MM.1S (cell line): Measurements from ENCODE around the gene IL11RA.
A peak's percentile ranks its signal among the peaks of the same experiment; 100 is the strongest.

Experiments
- DNase-seq: peaks from one replicate; pipeline ENCODE4 v3.0.0-alpha.2; 2015
- H2AFZ ChIP-seq: fragments of 300-600 bp; sonication (generic); 2 replicates; pipeline ENCODE4 v1.6.0; 2016; ENCODE audit warnings: antibody characterized with exemption, low read length
- H3F3A ChIP-seq: fragments of 300-600 bp; sonication (generic); 2 replicates; pipeline ENCODE4 v1.6.1; 2016; ENCODE audit warnings: mild to moderate bottlenecking, antibody characterized with exemption, low read length, moderate library complexity, mixed read lengths; ENCODE audit not compliant: insufficient read depth
- H3K27ac ChIP-seq: fragments of 300-600 bp; sonication (generic); 2 replicates; pipeline ENCODE4 v1.5.1; 2016; ENCODE audit warnings: mild to moderate bottlenecking, low read length
- H3K27me3 ChIP-seq: fragments of 300-600 bp; sonication (generic); replicated peaks from 2 replicates; pipeline ENCODE4 v1.6.0; 2016; ENCODE audit warnings: low read length; ENCODE audit not compliant: insufficient read depth
- H3K36me3 ChIP-seq: fragments of 300-600 bp; sonication (generic); replicated peaks from 2 replicates; pipeline ENCODE4 v1.6.1; 2016; ENCODE audit warnings: mild to moderate bottlenecking, low read length, mixed read lengths; ENCODE audit not compliant: insufficient read depth
- H3K4me1 ChIP-seq: fragments of 300-600 bp; sonication (generic); 2 replicates; pipeline ENCODE4 v1.6.1; 2016; ENCODE audit warnings: low read length, mixed read lengths
- H3K4me2 ChIP-seq: fragments of 300-600 bp; sonication (generic); 2 replicates; pipeline ENCODE4 v1.6.0; 2016; ENCODE audit warnings: low read depth, low read length
- H3K4me3 ChIP-seq: fragments of 300-600 bp; sonication (generic); 2 replicates; pipeline ENCODE4 v1.5.1; 2016; ENCODE audit warnings: low read length, mixed read lengths
- H3K79me2 ChIP-seq: fragments of 300-600 bp; sonication (generic); 2 replicates; pipeline ENCODE4 v1.6.1; 2016; ENCODE audit warnings: mixed run types, low read length, mixed read lengths
- H3K9ac ChIP-seq: fragments of 300-600 bp; sonication (generic); 2 replicates; pipeline ENCODE4 v1.6.1; 2016; ENCODE audit warnings: low read length, mixed read lengths
- H3K9me2 ChIP-seq: fragments of 300-600 bp; sonication (generic); replicated peaks from 2 replicates; pipeline ENCODE4 v1.6.1; 2016; ENCODE audit warnings: mild to moderate bottlenecking, low read length, mixed read lengths; ENCODE audit not compliant: insufficient read depth
- H3K9me3 ChIP-seq: fragments of 300-600 bp; sonication (generic); replicated peaks from 2 replicates; pipeline ENCODE4 v1.6.1; 2016; ENCODE audit warnings: mild to moderate bottlenecking, low read length, mixed read lengths; ENCODE audit not compliant: insufficient read depth
- H4K20me1 ChIP-seq: fragments of 300-600 bp; sonication (generic); 2 replicates; pipeline ENCODE4 v1.6.1; 2016; ENCODE audit warnings: mild to moderate bottlenecking, low read length, moderate library complexity, mixed read lengths; ENCODE audit not compliant: insufficient read depth
- EZH2 ChIP-seq: fragments of 300-600 bp; sonication (generic); optimal IDR thresholded peaks from 2 replicates; pipeline ENCODE3; 2017; ENCODE audit warnings: low read depth, mild to moderate bottlenecking, antibody characterized with exemption, low read length, mixed read lengths
- EZH2phosphoT487 ChIP-seq: fragments of 300-600 bp; sonication (generic); IDR thresholded peaks from 2 replicates; pipeline ENCODE4 v1.6.1; 2018; ENCODE audit warnings: antibody characterized with exemption, low read length
- TF ChIP-seq, protein P1 (sequence below): fragments of 300-600 bp; sonication (generic); IDR thresholded peaks from 2 replicates; pipeline ENCODE4 v1.5.1; 2016; ENCODE audit warnings: antibody characterized with exemption, low read length, mixed read lengths

Gene IL11RA

GRCh38 chr9:34606905-34607304 is 45.1 kb upstream of the IL11RA start:
- Histone ChIP-seq H3K4me3 (no peak overlapping the region), H3K9ac (no peak overlapping the region), H3K27ac (no peak overlapping the region), H3K79me2 (peaks cover 14% of the 10 kb centered on the region), H2AFZ (no peak overlapping the region), H3K27me3 (peaks cover 8% of the 10 kb centered on the region), H4K20me1 (no peaks in the 10 kb centered on the region), H3K9me2 (no peaks in the 10 kb centered on the region), H3K36me3 (no peaks in the 10 kb centered on the region), H3K9me3 (no peaks in the 10 kb centered on the region), H3K4me1 (peaks cover 6% of the 10 kb centered on the region; the same call in 1 of the 2 replicates), H3F3A (no peaks in the 10 kb centered on the region), H3K4me2 (no peak overlapping the region)
- TF ChIP-seq EZH2phosphoT487 (no peak), EZH2 (no peak)
- TF ChIP-seq, protein P1, sequence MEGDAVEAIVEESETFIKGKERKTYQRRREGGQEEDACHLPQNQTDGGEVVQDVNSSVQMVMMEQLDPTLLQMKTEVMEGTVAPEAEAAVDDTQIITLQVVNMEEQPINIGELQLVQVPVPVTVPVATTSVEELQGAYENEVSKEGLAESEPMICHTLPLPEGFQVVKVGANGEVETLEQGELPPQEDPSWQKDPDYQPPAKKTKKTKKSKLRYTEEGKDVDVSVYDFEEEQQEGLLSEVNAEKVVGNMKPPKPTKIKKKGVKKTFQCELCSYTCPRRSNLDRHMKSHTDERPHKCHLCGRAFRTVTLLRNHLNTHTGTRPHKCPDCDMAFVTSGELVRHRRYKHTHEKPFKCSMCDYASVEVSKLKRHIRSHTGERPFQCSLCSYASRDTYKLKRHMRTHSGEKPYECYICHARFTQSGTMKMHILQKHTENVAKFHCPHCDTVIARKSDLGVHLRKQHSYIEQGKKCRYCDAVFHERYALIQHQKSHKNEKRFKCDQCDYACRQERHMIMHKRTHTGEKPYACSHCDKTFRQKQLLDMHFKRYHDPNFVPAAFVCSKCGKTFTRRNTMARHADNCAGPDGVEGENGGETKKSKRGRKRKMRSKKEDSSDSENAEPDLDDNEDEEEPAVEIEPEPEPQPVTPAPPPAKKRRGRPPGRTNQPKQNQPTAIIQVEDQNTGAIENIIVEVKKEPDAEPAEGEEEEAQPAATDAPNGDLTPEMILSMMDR = no peak
- DNase-seq = no peak

DNA sequence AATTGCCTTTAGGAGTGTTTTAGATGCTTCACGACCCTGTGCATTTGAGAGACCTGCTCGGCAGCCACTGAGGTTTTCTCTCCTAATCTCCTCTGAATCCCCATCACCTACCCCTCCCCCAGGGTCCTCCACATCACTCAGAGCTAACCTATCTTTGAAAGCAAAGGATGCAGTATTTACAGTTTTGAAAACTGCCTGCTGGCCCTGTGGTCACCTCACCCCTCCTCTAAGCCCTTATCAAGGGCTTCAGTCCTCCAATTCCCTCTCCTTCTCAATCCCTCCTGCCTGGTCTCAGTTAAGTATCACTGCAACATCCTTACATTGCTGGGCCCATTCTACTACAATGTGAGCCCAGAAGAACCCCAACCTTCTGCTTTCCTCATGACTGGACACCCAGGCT is 44.7 kb upstream of the IL11RA start:
- no peak for DNase-seq
- no peak overlapping the region for H3K9ac ChIP-seq

GRCh38 chr9:34610434-34611206 is 41.4 kb upstream of the IL11RA start:
- H2AFZ ChIP-seq = no peak overlapping the region
- H3K27ac ChIP-seq = no peak overlapping the region
- no peak overlapping the region for H3K9ac ChIP-seq
- no peaks in the 10 kb centered on the region; the same call in 1 of the 2 replicates for H3K27me3 ChIP-seq
- H3K4me2 ChIP-seq = peak overlapping the region; percentile 97
- no peak for DNase-seq
- no peaks in the 10 kb centered on the region for H4K20me1 ChIP-seq
- peak overlapping the region; percentile 86 for H3K4me3 ChIP-seq
- TF ChIP-seq EZH2phosphoT487 = no peak
- TF ChIP-seq, protein P1 = no peak
- TF ChIP-seq EZH2 = no peak
- H3K9me2 ChIP-seq = no peaks in the 10 kb centered on the region
- H3K9me3 ChIP-seq = no peaks in the 10 kb centered on the region
- H3K79me2 ChIP-seq = peaks cover 14% of the 10 kb centered on the region
- H3K4me1 ChIP-seq = peaks cover 6% of the 10 kb centered on the region; the same call in 1 of the 2 replicates
- H3F3A ChIP-seq = peaks cover 6% of the 10 kb centered on the region; the same call in 1 of the 2 replicates
- no peaks in the 10 kb centered on the region for H3K36me3 ChIP-seq

More for the DNA sequence above, 44.7 kb upstream of the IL11RA start:
- peaks cover 8% of the 10 kb centered on the region for H3K27me3 ChIP-seq
- no peak overlapping the region for H3K4me2 ChIP-seq
- no peaks in the 10 kb centered on the region for H3K36me3 ChIP-seq
- no peaks in the 10 kb centered on the region for H3K9me3 ChIP-seq
- peaks cover 2% of the 10 kb centered on the region; the same call in 1 of the 2 replicates for H3F3A ChIP-seq
- no peak overlapping the region for H2AFZ ChIP-seq
- peaks cover 14% of the 10 kb centered on the region for H3K79me2 ChIP-seq
- no peak overlapping the region for H3K4me3 ChIP-seq
- peaks cover 6% of the 10 kb centered on the region; the same call in 1 of the 2 replicates for H3K4me1 ChIP-seq
- H3K27ac ChIP-seq = no peak overlapping the region
- H4K20me1 ChIP-seq = no peaks in the 10 kb centered on the region
- TF ChIP-seq EZH2 (no peak), EZH2phosphoT487 (no peak)
- TF ChIP-seq, protein P1 = no peak
- no peaks in the 10 kb centered on the region for H3K9me2 ChIP-seq
